GM12801 (cell line): ENCODE results near the gene MAP6D1.

Experiments
- TF ChIP-seq, protein P1 (sequence below): IDR thresholded peaks from one replicate; pipeline ENCODE4 v1.5.1; 2011; ENCODE audit warnings: control low read depth; ENCODE audit not compliant: insufficient read length; ENCODE audit errors: extremely low read depth

The MAP6D1 gene

DNA sequence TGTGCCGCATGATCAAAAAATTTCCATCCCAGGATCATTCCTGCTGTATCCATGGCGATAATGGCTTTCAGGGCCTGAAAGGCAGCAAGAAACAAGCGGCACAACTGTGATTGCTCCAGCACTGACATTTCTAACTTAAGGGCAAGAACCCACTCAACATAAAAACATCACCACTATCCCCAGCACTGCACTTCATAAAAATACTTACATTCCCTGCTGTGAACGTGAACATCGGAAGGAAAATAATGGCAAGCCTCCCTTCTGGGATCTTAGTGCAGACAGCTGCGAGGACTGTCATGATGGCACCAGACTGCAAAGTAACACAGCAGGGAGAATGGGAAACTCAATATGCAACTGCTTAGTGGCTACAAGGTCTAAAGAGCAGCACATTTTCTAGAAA is 8.1 kb upstream of the MAP6D1 start:
- TF ChIP-seq, protein P1, sequence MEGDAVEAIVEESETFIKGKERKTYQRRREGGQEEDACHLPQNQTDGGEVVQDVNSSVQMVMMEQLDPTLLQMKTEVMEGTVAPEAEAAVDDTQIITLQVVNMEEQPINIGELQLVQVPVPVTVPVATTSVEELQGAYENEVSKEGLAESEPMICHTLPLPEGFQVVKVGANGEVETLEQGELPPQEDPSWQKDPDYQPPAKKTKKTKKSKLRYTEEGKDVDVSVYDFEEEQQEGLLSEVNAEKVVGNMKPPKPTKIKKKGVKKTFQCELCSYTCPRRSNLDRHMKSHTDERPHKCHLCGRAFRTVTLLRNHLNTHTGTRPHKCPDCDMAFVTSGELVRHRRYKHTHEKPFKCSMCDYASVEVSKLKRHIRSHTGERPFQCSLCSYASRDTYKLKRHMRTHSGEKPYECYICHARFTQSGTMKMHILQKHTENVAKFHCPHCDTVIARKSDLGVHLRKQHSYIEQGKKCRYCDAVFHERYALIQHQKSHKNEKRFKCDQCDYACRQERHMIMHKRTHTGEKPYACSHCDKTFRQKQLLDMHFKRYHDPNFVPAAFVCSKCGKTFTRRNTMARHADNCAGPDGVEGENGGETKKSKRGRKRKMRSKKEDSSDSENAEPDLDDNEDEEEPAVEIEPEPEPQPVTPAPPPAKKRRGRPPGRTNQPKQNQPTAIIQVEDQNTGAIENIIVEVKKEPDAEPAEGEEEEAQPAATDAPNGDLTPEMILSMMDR = no peak

- TF ChIP-seq, protein P1 = no peak
Observed at GRCh38 chr3:183830187-183830586, 4.8 kb upstream of the MAP6D1 start.

DNA sequence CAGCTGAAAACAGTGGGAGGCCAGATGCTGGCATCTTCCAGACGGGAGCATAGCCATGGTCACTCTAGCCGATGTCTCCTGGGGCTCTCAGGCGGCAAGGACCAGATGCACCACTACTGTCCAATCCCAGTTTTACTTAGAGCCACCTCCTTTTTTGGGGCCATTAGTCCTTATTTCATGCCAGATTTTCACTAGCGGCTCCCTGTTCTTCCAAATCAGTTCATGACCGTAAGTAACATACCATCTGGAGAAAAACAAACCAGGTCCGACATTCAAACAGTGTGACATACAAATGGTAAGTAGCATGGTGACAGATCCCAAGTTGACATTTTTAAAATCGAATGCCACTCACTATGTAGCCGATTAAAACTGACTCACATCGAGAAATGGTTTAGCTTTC is 4.1 kb upstream of the MAP6D1 start:
- TF ChIP-seq, protein P1 = no peak

DNA sequence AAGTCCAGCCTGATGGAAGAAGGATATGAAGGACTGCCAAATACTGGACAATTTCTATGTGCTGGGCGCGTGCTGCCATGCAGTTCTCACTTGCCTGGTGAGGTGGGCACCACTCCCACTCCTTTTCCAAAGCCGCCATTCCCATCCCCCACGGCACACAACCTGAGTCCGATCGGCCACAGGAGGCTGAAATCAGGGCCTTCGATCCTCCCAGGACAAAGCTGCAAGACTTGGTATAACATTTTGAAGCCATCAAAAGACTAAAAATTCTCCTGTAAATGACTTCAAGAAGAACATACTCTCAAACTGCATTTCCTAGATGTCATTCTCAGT is 3.1 kb upstream of the MAP6D1 start:
- TF ChIP-seq, protein P1 = no peak

DNA sequence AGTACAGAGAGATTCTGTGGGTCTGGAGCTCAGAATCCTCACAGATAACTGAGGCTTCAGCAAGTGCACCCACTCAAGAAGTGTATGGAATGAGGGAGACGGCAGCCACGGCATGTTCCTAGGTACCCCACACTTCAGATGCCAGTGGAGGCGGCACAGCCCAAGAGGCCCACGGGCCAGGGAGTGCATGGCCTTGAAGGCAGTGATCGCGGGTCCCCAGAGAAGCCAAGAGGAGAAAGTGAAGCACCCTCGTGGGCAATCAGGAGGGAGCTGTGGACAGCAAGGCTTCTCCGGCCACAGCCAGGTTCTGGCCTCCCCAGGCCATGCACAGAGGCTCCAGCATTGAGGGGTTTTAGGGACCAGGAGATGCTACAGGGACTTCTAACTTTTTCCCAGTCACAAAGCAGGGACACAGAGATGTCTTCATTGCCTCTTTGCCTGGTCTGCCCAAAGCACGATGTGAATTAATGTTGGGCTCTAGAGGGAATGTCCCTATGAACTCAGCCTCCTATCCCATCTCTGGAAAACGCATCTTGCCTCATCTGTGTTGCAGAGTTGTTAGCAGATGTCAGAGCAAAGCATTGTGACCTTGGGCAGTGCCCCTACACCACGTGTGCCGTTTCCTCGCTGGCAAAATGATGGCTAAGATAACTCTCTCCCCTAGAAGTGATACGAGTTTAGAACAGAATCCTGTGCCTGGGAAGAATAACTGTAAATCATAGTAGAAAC is 2.6 kb upstream of the MAP6D1 start:
- TF ChIP-seq, protein P1 = no peak

DNA sequence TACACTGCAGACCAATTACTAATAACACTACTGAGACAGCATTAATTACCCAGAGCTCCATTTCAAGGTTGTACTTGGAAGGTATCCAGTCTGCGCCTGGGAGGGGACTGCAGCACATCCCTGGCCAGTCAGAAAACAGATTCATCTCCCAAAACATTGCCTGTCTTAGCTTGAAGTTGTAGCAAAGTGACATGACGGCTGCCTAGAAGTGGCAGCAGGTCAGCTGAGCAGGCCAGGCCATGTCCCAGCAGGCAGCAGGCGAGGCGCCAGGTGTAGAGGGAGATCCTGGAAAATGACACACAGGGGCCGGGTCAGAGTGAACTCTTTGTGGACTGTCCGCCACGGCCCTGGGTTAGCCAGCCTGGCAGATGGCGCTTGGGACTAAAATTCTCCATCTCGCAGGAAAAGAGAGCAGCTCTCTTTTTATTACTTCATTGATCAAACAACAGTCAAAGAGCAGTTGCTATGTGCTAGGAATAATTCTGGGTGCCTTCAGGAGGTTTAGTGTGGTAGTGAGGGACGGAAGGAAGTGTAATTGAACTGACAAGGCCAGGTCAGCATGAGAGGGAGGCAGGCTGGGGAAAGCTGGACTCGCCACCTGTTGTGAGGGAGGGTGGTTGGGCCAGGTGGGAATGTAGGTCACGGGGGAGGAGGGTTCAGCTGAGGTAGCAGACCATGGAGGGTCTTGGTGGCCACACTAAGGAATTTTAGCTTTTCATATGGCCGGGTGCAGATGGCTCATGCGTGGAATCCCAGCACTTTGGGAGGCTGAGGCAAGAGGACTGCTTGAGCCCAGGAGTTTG is 1.3 kb upstream of the MAP6D1 start:
- TF ChIP-seq, protein P1 = no peak

DNA sequence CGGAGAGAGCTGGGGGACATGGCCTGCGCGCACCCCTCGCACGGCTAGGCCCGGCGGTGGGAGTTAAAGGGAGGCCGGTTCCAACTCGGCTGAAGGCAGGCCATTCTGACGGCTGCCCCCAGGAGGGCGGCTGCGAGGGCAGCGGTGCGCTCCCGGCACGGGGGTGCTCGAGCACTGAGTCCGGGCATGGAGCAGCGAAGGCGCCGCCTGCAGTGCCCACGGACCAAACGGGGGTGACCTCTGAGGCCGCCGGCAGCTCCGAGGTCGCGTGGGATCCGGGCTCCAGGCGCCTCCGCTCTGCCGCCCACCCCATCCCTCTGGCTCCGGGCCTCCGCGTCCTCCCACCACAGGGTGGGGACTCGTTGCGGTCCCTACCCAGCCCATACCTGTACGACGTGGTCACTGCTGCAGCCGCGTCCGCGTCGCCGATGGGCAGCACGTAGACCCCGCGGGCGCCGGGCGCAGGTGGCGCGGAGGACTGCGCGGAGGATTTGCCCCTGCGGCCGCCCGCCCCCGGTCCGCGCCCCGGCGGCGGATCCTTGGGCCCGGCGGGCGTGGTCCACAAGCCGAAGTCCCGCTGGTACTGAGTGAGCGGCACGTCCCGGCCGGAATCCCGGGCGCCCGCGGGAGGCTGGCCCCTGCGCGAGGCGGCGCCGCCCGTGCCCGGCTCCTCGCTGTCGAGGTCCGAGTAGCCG is 469 bp downstream of the MAP6D1 start:
- TF ChIP-seq, protein P1 = no peak
